Mesodermal cell (in vitro differentiated cells): ENCODE measurements around the gene KLHL21.

Experiments
- H3K27ac ChIP-seq: 2 replicates; pipeline ENCODE4 v1.7.0; 2013; ENCODE audit warnings: mild to moderate bottlenecking, low read depth, low read length, moderate library complexity; ENCODE audit not compliant: severe bottlenecking
- H3K36me3 ChIP-seq: 2 replicates; pipeline ENCODE4 v1.7.1; 2013; ENCODE audit warnings: mild to moderate bottlenecking, low read length, moderate library complexity; ENCODE audit not compliant: control insufficient read depth, insufficient read depth
- H3K4me1 ChIP-seq: one replicate; pipeline ENCODE4 v1.7.1; 2013; ENCODE audit warnings: mild to moderate bottlenecking, low read length; ENCODE audit not compliant: insufficient read depth, control insufficient read depth, poor library complexity, severe bottlenecking
- H3K4me3 ChIP-seq: 2 replicates; pipeline ENCODE4 v1.7.0; 2013; ENCODE audit warnings: low read length, control low read depth, mild to moderate bottlenecking; ENCODE audit not compliant: insufficient read depth, poor library complexity, severe bottlenecking; ENCODE audit errors: extremely low read depth
- H3K9me3 ChIP-seq: 2 replicates; pipeline ENCODE4 v1.7.1; 2013; ENCODE audit warnings: mild to moderate bottlenecking, low read length, moderate library complexity; ENCODE audit not compliant: control insufficient read depth
- WGBS, 2 experiments: methylation state at CpG; one replicate each; pipeline ENCODE4 v1.1.5; 2013; ENCODE audit warnings: missing lambda C conversion rate in 2 of 2; ENCODE audit not compliant: insufficient coverage in 2 of 2; 5-methylcytosine and 5-hydroxymethylcytosine counted together

KLHL21 gene

GRCh38 chr1:6580119-6580592 is 22.5 kb downstream of the KLHL21 start:
- Histone ChIP-seq H3K36me3 (peaks cover 11% of the 10 kb centered on the region), H3K27ac (peak overlapping the region; percentile 49), H3K9me3 (no peaks in the 10 kb centered on the region), H3K4me3 (peak overlapping the region; percentile 90), H3K4me1 (peaks cover 20% of the 10 kb centered on the region)
- WGBS, 2 experiments = 2 to 3% methylated on average over 7 to 25 of the region's 30 CpGs

GRCh38 chr1:6579374-6580118 is 23.1 kb downstream of the KLHL21 start, which contains the start of gene ZBTB48:
TSS of gene ZBTB48 (plus strand) at chr1:6579994. CDS start at chr1:6580610, 616 bp downstream.
- Histone ChIP-seq H3K27ac (peak within 1 kb of the TSS; percentile 88), H3K9me3 (no peaks in the 10 kb centered on the region), H3K4me3 (peak within 1 kb of the TSS; percentile 90), H3K36me3 (peaks cover 11% of the 10 kb centered on the region), H3K4me1 (peaks cover 20% of the 10 kb centered on the region)
- 22% methylated on average over 44 to 55 of the region's 58 CpGs for WGBS, 2 experiments

- H3K36me3 ChIP-seq = peaks cover 11% of the 10 kb centered on the region
- H3K4me3 ChIP-seq = peak overlapping the region; percentile 90
- H3K9me3 ChIP-seq = no peaks in the 10 kb centered on the region
- H3K4me1 ChIP-seq = peaks cover 20% of the 10 kb centered on the region
- peak overlapping the region; percentile 88 for H3K27ac ChIP-seq
- WGBS, 2 experiments = 93 to 96% methylated on average over 14 of the region's 14 CpGs
These were observed 23.9 kb downstream of the KLHL21 start for GRCh38 chr1:6578624-6579373.

- H3K4me1 ChIP-seq = peaks cover 20% of the 10 kb centered on the region
- 87 to 90% methylated on average over 5 of the region's 6 CpGs for WGBS, 2 experiments
- no peaks in the 10 kb centered on the region for H3K9me3 ChIP-seq
- no peak overlapping the region for H3K27ac ChIP-seq
- H3K36me3 ChIP-seq = peaks cover 11% of the 10 kb centered on the region
- no peak overlapping the region for H3K4me3 ChIP-seq
These were observed 24.7 kb downstream of the KLHL21 start for GRCh38 chr1:6577831-6578525.

GRCh38 chr1:6574818-6575217 is 27.9 kb downstream of the KLHL21 start:
- 89% methylated on average over 14 of the region's 14 CpGs for WGBS, 2 experiments

GRCh38 chr1:6574025-6574620 is 28.5 kb downstream of the KLHL21 start:
- 65 to 69% methylated on average over 6 of the region's 8 CpGs for WGBS, 2 experiments

More at GRCh38 chr1:6574818-6575217, 27.9 kb downstream of the KLHL21 start:
- H3K4me3 ChIP-seq = no peak overlapping the region
- H3K4me1 ChIP-seq = peaks cover 7% of the 10 kb centered on the region
- H3K9me3 ChIP-seq = no peaks in the 10 kb centered on the region
- H3K36me3 ChIP-seq = no peaks in the 10 kb centered on the region
- H3K27ac ChIP-seq = no peak overlapping the region

GRCh38 chr1:6572653-6573383 is 29.9 kb downstream of the KLHL21 start:
- Histone ChIP-seq H3K4me1 (no peaks in the 10 kb centered on the region), H3K4me3 (no peak overlapping the region), H3K27ac (no peak overlapping the region), H3K9me3 (no peaks in the 10 kb centered on the region), H3K36me3 (no peaks in the 10 kb centered on the region)
- 82 to 86% methylated on average over 11 to 12 of the region's 12 CpGs for WGBS, 2 experiments

More at GRCh38 chr1:6574025-6574620, 28.5 kb downstream of the KLHL21 start:
- Histone ChIP-seq H3K4me3 (no peak overlapping the region), H3K27ac (no peak overlapping the region), H3K4me1 (peaks cover 3% of the 10 kb centered on the region), H3K36me3 (no peaks in the 10 kb centered on the region), H3K9me3 (no peaks in the 10 kb centered on the region)

GRCh38 chr1:6570987-6571386 is 31.7 kb downstream of the KLHL21 start:
- Histone ChIP-seq H3K4me3 (no peak overlapping the region), H3K36me3 (no peaks in the 10 kb centered on the region)
- 62 to 68% methylated on average over 5 of the region's 5 CpGs for WGBS, 2 experiments

GRCh38 chr1:6570100-6570499 is 32.6 kb downstream of the KLHL21 start:
- 73 to 78% methylated on average over 1 to 2 of the region's 3 CpGs for WGBS, 2 experiments
- Histone ChIP-seq H3K4me1 (no peaks in the 10 kb centered on the region), H3K9me3 (no peaks in the 10 kb centered on the region), H3K36me3 (no peaks in the 10 kb centered on the region), H3K4me3 (no peak overlapping the region), H3K27ac (no peak overlapping the region)

More at GRCh38 chr1:6570987-6571386, 31.7 kb downstream of the KLHL21 start:
- H3K4me1 ChIP-seq = no peaks in the 10 kb centered on the region
- H3K9me3 ChIP-seq = no peaks in the 10 kb centered on the region
- no peak overlapping the region for H3K27ac ChIP-seq
